Measurements from ENCODE around the gene CHST15. TPM values are rescaled to one million over a fixed set of nuclear protein-coding genes. Genes with fewer than 3 reads are reported as not detected.

CHST15 gene
- total and polyA plus RNA-seq, 2 of the 4 experiments (the other 2 are of a cell fraction): 0.14 to 0.18 TPM

DNA sequence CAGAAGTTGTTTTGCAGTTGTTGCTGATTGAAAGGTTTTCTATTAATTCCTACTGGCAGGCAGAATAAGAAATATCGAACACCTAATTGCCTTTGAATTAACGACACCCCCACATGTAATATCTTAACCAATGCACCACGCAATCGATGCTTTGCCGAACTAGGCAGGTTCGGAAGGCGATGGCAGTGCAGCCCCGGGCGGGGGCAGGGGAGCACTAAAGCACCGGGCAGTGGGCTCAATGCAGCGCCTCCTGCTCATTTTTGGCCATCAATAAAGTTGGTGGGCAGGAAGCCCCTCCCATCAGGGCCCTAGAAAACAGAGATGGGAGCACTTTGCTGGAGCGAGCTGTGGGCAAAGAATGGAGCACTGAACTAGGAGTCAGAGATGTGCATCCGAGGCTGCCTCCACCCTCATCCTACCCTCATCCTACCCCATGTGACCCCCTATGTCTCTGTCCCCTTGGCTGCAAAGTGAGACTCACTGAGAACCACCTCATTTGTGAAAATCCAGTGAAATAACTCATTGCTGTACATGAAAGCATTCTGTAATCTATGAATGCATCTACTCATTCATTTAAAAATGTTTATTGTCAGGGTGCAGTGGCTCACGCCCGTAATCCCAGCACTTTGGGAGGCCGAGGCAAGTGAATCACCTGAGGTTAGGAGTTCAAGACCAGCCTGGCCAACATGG lies 19.6 kb upstream of the CHST15 start:
- Histone ChIP-seq H3K79me1 (ENCODE audit: low read depth in 1 of 2, low read length in 2 of 2) (no peaks in the 10 kb centered on the region), H2BK5ac (ENCODE audit: low read depth, low read length, poor library complexity, severe bottlenecking) (no peak overlapping the region), H4K8ac (ENCODE audit: low read depth in 2 of 2, low read length in 2 of 2) (no peak overlapping the region), H2AK9ac (replicated peaks; ENCODE audit: low read depth, low read length, poor library complexity) (no peak overlapping the region), H2AFZ (replicated peaks; ENCODE audit: low read length, poor library complexity) (no peak overlapping the region), H2AK5ac (ENCODE audit: low read depth, low read length) (no peak overlapping the region), H4K91ac (ENCODE audit: insufficient read depth, low read depth, low read length) (no peak overlapping the region), H3K4me3 (ENCODE audit: insufficient read depth, low read depth, low read length) (no peak overlapping the region), H3K56ac (ENCODE audit: extremely low read depth, insufficient read depth, low read length) (no peak overlapping the region), H2BK15ac (ENCODE audit: low read depth, low read length) (no peak overlapping the region), H2BK120ac (ENCODE audit: low read depth, low read length) (no peak overlapping the region), H3K9me3 (ENCODE audit: control insufficient read depth, insufficient read depth, low read length) (peaks cover 6% of the 10 kb centered on the region), H3K4me2 (ENCODE audit: low read depth, low read length) (no peak overlapping the region), H3K36me3 (ENCODE audit: control insufficient read depth, insufficient read depth, low read length) (no peaks in the 10 kb centered on the region), H3K27ac (ENCODE audit: insufficient read depth, low read length) (no peak overlapping the region), H3K14ac (replicated peaks; ENCODE audit: low read depth, low read length) (no peak overlapping the region), H3K27me3 (ENCODE audit: control insufficient read depth, insufficient read depth, low read length) (no peaks in the 10 kb centered on the region; the same call in 1 of the 2 replicates), H4K20me1 (ENCODE audit: insufficient read depth, low read length) (no peaks in the 10 kb centered on the region), H3K4me1 (ENCODE audit: control insufficient read depth, insufficient read depth, low read length) (no peaks in the 10 kb centered on the region), H4K5ac (ENCODE audit: low read depth, low read length) (no peak overlapping the region), H3K18ac (ENCODE audit: low read depth, low read length) (no peak overlapping the region), H3K4ac (ENCODE audit: low read depth, low read length) (no peak overlapping the region), H3K23ac (ENCODE audit: low read depth, low read length) (no peak overlapping the region), H2BK20ac (ENCODE audit: low read depth, low read length) (no peak overlapping the region), H3K9me1 (ENCODE audit: insufficient read depth, low read length) (no peaks in the 10 kb centered on the region), H3K9ac (ENCODE audit: low read depth, low read length) (no peak overlapping the region)
- no peak for ATAC-seq (ENCODE audit: low read depth)
- POLR2A ChIA-PET (ENCODE audit: unreplicated experiment): no interaction called here
- dilution Hi-C loops (cut with HindIII; ENCODE audit: low sequenced_read_pairs, unreplicated experiment): no loop called here
- TF ChIP-seq MXI1 (IDR thresholded peaks at IDR 0.05; ENCODE audit: borderline replicate concordance, low read depth, low read length): no peak
- TF ChIP-seq SMC3 (IDR thresholded peaks at IDR 0.05; ENCODE audit: low read depth, low read length): no peak
- no peak for TF ChIP-seq POLR2A (IDR thresholded peaks at IDR 0.05; ENCODE audit: low read depth, low read length)
- TF ChIP-seq MAZ (IDR thresholded peaks at IDR 0.05; ENCODE audit: borderline replicate concordance, low read depth, low read length): no peak
- TF ChIP-seq, protein P1, sequence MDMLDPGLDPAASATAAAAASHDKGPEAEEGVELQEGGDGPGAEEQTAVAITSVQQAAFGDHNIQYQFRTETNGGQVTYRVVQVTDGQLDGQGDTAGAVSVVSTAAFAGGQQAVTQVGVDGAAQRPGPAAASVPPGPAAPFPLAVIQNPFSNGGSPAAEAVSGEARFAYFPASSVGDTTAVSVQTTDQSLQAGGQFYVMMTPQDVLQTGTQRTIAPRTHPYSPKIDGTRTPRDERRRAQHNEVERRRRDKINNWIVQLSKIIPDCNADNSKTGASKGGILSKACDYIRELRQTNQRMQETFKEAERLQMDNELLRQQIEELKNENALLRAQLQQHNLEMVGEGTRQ (IDR thresholded peaks at IDR 0.05; ENCODE audit: low read depth, low read length): no peak
- TF ChIP-seq CEBPB (IDR thresholded peaks at IDR 0.05; ENCODE audit: low read depth, low read length): no peak
- no peak for TF ChIP-seq RFX5 (IDR thresholded peaks at IDR 0.05; ENCODE audit: low read depth, low read length)
- no peak for TF ChIP-seq MAFK (IDR thresholded peaks at IDR 0.05; ENCODE audit: low read depth, low read length)
- no peak for TF ChIP-seq NFE2L2 (IDR thresholded peaks at IDR 0.05; ENCODE audit: low read depth, low read length)
- CTCF ChIA-PET: no interaction called here
- intact Hi-C loops (cut with micrococcal nuclease): no loop called here
- no TSS peak for BruUV-seq (replicated peaks)
- in situ Hi-C loops (cut with MboI; ENCODE audit: low sequenced_read_pairs): no loop called here
- 88% methylated on average over 6 of the region's 16 CpGs; no CpG with 5 or more reads in 1 of the 2 experiments for WGBS, 2 experiments (ENCODE audit: extremely low coverage in 2 of 2, insufficient read length in 1 of 2)
- DNase-seq: no peak

Measured in IMR-90 (cell line).